ENCODE data around the gene NFIA.

- TF ChIP-seq POLR2A (IDR thresholded peaks at IDR 0.05; ENCODE audit: low read depth, low read length), result no peak
- no peak for TF ChIP-seq POLR2AphosphoS5 (IDR thresholded peaks at IDR 0.05; ENCODE audit: low read depth, low read length)
Measured at GRCh38 chr1:61087571-61087970, 5.2 kb downstream of the NFIA start.

Data from GM12891 (cell line).